GM04503 (cell line): ENCODE data around the gene HOXA9.

ENCODE experiments used
- DNase-seq: peaks from one replicate; pipeline ENCODE4 v3.0.0-alpha.2; 2012; ENCODE audit warnings: low read depth

Gene HOXA9

DNA sequence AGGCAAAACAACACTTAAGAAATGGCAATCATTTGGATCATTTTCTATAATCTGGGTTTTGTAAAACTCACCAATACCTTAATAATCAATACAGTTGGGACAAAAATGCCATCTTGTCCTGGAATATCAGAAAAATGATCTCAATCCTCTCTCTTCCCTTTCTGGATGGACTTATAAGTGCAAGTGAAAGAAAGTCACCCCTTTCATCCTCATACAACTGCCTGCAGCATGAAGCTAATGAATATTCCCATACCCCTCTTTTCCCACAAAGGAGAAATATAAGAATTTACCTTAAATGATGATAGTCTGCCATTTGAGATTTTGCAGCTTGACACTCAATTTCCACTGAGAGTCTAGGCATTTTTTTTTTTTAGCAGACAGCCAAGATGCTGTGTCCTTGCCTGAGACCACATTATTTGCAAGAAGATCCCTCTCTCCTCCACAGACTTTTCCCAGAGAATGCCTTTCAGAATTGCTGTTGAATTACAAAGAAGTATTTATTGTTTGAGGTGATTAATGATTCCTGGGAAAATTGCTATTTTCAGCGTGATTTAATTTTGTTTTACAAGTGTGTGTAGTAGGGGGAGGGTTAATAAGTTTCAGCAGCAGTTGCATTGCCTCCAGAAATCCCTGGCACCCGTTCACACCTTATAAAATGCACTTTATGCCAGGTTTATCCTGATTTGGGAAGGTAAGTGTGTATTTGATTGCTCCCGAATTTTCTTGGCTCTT is 38.6 kb downstream of the HOXA9 start:
- no peak for DNase-seq

DNA sequence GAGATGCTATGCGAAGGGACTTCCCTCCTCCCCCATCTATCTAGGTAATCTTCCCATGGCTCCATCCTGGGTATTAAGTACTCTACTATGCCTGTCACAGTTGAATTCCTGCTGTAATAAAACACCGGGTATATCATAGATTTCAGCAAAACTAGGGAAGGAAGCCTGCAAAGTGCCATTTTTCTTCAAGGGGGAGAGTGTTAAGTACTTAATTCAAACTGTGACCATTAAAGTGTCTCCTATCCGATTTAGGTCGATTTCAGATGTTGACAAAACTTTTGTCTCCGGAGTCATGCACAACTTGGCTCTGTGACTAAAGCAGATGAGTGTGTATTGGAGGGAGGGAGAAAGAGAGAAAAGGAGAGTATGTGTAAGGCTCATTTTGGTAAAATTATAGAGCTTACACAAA is 39.3 kb downstream of the HOXA9 start:
- DNase-seq = no peak

DNA sequence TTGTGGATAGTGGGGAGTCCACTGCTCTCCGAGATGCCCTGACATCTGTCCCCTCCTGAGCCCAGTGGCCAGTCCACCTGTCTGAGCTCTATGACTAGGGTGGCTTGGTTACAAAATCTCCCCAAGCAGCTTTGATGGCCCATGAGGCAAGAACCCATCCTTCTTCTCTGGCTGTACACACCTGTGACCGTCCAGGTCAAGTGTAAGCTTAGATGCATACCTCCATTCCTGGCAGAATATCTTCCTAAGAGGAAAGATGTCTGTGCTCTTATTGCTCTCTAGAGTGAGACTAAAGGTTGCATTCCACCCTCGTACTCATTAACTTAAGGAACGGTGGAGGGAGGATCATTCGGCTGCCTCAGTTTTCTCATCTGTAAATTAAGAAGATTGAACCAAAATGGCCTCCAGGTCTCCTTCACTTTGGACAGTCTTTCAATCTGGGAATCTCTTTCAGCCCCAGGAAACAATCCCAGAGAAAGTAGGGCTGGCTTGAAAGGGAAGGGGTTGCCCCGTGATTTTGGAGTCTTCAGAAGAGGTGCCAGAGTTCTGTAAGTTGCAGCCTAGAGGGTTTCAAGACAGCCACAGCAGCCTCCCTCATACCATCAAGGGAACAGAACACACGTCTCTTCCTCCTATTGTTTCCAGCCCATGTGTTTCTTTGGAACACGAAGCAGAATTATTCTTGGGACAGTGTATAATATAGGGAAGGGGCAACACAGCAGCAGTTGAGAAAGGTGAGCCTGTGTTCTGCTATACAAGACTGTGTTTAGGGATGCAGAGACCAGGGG is 40.2 kb downstream of the HOXA9 start:
- no peak for DNase-seq

DNA sequence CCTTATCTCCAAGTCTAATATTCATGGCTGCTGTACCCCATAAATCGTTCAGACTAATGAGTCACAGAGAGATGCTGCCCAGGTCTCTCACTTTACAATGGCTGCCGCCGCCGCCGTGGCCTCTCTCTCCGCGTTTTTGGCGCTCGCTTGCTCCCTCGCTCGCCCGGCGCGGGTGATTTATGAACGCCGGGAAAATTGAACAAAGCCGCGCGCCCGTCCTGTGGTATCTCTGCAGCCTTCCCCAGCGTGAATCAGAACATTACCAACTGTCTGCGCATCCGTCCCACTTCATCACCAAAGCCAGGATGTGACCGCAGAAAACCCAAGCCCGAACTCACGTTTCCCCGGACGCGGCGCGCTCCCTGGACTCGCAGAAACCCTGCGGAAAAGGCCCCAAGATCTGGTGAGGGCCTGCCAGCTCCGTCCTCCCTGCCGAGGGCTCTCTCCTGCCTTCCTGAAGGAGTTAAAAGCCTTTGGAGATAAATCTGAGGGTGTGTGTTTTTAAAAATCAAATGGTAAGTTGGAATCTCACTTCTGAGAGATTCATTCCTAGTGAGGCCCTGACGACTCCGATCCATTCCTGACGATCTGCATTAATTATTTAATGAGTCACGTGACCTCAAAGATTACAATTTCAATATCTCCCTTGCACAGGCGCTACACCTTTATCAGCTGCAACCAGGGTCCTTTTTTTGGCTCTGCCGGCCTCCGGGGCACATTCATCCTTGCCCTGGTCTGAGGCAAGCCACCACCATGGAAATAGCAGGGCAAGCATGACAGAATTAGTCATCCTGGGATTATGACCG is 41.0 kb downstream of the HOXA9 start:
- DNase-seq = no peak

DNA sequence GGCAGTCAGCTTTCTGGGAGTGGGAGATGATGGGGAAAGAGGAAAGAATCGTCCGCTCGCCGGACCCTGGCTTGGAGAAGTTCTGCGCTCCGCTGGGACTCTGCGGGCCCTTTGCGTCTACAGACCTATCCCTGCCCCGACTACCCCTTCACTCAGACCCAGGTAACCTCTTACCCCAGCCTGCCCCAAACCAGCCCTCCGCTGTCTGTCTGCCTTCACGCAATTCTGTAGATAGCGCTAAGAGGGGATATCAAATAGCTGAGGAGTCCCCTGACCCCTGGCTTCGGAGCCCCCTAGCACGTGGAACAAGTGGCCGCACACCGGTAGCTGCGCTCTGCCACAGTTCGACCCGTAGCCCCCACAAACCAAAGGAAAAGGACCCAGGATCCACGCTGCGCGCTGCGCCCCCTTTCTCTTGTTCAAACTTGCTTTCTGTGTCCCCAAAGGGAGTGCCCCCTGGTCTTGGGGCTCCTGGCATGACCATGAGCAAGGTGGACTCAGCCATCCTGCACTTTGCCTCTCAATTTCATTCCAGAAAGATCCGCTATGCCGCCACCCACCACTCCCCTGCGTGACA is 41.8 kb downstream of the HOXA9 start:
- no peak for DNase-seq

DNA sequence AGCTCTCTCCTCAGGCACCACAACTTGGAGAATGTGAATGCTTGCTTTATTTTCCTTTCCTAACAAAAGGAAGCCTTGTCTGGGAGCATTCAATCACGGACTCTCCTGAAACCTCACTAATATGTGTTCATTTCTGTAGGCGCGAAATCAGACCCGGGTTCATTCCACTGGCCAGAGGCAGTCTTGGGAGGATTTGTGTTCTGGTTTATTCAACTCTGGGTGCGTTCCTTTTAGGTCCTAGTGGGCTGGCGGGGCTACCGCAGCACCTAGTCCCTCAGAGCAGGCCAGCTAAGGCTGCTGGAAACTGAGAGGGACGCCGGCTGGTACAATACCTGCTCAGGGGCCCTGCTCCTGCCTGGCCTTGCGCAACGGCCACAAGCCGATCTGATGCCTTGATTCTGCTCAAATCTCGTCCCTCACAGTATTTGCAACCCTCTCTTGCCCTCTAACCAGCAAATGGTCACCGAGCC is 42.3 kb downstream of the HOXA9 start:
- no peak for DNase-seq

DNA sequence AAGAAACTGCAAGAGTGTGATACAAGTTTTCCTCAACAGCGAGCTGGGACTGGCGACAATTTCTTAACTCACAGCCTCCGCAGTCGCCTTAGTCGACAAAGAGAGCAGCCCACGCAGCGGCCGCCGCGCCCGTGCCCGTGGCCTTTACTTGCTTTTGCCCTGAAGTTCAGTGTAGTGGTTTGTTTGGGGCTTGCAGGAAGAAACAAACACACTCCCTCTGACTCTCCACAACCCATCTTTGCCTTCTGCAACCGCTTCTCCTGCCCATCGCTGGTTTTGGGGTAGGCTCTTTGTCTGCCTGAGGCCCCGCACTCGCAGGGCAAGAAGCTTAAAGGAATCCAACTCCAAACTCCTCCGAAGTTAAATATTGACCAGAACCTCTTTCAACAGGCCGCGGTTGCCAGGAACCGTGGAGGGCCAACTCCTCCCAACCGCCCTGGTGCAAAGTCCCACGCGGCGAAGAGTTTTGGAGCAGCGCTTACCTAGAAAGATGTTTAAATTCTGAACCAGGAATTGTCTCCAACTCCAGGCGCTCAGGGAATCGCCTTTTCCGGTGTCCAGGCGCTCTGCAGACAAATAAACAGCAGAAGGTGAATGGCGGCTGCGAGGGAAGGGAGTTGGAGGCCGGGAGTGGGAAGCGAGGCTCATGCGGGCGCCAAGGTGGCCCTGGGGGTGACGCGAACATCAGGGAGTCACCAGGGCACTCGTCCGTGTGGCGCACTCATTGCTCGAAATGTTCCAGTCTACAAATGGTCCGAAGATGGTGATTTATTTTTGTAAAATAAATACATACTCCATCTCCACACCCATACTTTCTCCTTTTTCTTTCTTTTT is 43.0 kb downstream of the HOXA9 start:
- DNase-seq = no peak

DNA sequence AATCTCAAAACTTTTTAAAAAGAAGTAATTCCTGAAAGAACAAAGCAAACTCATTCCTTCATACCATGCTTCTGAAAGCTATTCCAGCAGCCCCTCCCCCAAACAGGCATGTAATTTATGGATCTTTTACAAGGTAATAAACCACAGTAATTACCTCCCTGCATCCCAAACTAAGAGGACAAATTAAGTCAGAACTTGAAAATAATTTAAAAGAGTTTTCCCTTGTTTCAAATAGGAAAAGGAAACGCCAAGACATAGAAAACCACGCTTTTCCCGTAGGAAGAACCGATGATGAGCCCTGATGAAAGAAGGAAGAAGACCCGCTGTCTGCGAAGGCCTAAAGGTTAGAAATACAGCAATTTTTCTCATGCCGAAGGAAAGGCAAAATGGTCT is 43.7 kb downstream of the HOXA9 start:
- no peak for DNase-seq

DNA sequence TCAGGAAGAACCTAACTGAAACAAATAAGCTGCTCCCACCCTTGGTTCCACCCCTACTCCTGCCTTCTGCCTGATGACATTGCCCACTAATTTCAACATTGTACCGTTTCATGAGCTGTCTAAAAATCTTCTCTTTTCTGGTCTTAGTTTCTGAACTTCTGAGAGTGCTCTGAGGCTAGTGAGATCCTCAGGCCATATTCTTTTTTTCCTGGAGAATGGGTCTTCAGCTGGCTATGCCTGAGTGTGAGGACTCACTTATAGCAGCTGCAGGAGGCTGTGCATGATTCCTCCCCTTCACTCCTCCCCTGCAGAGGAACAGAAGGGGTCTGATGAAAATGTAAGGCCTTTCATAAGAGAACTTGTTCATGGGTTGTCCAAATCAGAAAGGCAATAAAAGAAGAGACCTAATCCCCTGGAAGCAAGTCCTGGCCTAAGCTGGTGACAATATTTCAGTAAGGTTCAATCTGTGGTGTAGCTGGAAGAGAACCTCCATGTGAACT is 45.9 kb downstream of the HOXA9 start:
- no peak for DNase-seq

DNA sequence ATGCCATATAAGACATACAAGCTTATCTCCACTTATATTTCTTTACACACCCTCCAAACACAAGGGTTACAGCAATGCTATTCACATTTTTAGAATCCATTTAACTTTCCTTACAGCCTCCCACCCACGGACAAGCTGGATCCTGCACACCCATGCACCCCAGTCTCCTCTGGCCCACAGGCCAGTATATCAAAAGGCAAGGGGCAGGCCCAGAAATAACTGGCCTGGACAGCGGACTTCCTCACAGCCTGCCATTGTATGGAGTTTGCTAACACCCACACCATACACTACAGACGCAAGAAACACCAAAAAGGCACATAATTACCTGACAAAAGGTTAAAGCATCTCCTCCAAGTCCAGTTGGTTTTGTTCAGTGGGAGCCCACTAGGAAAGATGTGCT is 46.8 kb downstream of the HOXA9 start:
- DNase-seq = no peak

DNA sequence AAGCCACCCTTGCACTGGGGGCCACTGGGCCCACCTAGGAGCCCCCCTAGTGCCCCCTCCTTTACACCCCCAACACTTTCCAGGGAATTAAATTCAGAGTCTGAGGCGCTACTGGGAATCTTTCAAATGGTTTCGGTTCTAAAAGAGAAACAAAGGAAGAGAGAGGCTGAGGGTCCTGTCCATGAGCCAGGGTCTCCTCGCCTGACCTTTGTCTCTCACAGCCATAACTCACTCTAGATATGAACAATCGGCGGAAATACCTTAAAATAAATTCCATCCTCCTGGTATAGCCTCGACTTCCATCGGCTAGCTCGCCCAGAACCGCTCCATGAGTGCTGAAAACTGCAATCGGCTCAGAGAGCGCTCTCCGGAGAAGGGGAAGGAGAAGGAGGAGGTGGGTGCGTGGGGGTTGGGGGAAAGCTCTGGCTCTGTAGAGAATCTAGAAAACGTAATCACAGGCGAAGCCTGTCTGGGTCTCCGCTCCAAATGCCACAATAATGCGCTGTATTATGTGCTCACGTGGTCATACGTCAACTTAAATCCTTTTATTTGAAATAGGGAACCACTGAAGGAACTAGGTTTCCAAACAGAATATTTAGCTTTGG is 47.3 kb downstream of the HOXA9 start:
- DNase-seq = no peak

DNA sequence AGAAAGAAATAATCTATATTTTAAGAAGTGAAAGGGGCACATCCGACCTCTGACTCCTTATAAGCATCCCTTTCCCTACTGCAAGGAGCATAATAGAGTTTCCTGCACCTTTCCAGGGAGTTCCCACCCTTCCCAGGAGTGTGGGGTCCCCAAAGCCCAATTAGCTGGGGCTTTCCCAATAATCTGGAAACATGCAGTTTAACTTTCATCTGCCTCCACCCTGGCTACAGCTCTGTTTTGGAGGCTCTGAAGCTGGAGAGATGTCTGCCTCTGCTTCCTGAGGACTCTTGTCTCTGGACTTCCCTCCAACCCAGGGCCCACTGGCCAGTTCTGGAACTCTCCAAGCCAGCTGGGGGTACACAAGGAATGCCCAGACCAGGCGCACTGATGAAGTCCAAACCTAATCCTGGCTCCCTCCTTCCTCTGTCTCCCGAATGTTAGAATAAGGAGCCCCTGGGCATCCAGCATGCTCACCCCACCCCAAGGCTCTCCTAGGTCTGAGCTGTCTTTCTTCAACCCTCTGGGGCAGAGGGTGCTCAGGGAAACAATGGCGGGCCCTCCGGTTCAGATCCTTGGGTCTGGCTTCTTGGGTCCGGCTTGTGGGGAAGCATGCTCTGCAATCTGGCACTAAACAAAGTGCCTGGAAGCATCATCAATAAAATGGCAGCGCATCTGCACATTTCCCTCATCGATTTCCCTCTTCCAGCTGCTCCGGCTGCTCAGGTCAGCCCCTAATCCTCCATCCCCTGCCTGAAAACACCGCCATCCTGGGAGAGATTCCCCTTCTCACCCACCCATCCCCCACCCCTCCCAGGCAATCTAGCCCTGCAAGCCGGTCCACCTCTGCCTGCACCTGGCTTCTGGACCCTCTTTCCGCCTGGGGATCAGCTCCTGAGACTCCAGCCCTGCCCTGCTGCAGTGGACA is 48.1 kb downstream of the HOXA9 start:
- no peak for DNase-seq

DNA sequence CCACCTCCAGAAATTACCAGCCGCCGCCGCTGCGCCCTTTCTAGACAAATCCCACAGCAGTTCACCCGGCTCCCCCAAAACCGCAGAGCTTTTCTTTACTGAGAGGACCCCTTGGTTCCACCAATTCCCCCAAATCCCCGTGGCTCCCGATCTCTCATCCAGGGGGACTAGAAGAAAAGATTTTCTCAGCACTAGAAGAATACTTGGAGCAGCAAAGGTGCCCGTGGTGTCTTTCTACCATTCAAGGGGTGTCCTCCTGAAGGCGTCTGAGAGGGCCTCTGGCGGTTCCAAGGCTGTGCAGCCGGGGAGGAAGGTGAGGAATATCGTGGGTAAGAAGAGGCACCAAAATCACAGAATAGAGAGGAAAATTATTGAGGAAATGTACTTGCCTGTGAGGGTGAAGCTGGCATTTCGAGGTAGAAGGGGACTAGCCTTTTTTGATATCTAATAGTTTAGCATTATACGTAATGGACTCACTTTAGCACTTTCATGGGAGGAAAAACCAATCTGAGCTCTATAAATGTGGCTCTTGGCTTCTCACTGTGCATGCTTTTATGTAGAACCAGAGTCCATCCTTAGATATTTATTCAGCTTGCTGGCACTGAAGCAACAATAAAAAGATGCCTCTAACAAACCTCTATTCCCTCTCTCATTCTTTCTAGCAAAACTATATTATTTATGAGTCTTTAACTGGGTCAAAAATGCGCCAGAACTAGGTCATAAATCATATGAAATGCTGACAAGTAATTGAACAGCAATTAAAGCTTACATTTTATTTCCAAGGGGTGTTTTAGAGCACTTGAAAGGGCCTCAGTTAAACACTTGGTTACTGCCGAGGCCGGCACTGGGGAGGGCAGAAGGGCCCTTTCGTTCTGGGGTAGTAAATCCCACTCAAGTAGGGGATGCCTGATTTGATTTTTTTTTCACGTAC is 49.0 kb downstream of the HOXA9 start:
- no peak for DNase-seq

DNA sequence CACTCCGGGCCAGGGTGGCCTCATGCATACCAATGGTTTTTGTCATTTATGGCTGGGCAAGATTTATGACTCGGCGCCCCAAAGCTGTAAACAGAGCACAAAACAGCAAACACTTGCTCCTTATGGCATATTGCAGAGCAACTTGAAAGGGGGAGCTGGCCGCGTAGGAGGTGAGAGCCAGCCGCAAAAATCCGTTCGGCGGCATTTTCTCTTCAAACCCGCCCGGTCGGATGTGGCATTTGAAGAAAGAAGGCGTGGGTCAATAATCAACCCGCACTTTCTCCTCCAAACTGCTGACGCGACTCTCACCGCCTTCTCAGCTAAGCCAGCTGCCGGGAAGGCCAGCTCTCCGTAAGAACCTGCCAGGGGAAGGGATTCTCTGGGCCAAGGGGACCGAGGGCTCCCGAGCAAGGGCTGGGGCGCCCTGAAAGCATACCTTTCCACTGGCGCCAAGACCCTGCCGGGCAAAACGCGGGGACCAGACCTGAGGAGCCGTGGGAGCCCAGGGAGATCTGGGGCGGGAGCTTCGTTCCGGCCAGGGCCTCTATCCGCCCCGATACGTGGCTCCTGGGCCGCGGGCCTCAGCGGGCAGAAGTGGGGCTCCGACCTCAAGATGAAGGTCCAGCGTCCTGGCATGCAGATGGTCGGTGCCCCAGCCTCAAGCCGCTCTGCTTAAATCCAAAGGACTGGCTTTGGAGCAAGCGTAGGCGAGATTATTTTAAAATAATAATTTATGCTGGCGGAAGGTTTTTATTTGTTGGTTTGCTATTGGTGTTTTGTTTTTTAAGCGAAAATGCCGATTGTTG is 49.9 kb downstream of the HOXA9 start:
- DNase-seq = no peak

DNA sequence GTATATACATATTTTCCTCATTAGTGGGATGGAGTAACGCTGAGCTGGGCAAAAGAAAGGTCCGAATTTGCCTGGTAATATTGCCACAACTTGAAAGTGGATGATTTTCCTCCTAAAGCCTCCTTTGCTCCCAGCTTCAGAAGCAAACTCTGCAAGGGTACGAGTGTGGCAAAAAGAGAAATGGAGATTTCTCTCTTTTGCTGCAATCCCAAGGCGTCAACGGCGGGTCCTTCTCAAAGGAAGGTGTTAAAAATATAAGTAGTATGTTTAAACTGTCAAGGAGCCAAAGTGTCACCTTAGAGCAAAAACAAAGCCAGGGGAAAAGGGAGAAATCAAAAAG is 50.5 kb downstream of the HOXA9 start:
- no peak for DNase-seq

DNA sequence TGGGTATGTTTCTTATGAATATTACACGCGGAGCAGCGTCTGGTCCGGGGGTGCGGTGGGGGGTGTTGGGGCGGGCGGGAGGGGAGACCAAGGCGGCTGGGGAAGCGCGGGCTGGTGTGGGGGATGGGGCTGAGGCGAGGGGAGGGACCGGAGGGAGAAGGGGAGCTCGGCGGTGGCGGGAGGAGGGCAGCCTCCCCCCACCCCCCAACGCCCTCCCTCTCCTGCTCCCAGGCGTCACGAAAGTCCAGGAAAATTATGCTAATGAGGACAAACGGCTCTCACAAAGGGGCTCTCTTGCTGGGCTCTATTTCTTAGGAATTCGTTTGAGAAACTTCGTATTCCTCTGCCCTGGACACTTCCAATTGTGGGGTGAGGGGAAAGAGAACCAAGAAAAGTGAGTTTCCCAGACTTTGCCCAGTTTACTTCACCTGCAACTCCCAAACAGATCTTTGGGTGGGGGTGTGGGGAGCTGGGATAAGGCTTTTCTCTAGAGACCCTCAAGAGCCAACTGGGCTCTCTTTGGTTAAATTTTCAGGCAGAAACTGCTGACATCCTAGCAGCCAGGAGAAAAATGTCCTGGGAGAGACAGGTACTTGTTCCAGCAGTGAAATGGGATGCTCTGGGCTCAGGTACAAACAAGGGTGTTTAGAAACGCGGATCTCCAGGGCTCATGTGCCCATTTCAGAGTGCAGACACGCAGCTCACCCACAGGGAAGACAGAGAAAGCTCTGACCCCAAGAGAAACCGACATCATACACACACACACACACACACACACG is 51.2 kb downstream of the HOXA9 start:
- DNase-seq = no peak
